Endothelial cell (in vitro differentiated cells): ENCODE results near the gene PKIB. TPM values are rescaled to one million over a fixed set of nuclear protein-coding genes. Genes with fewer than 3 reads are reported as not detected.
"Not testable (repeated sequence)": the region's sequence is repeated elsewhere in the genome, so short reads cannot be mapped to it uniquely, and the experiment has no call there.

Source experiments
- DNase-seq: peaks from one replicate; pipeline ENCODE4 v3.0.0; 2021; ENCODE audit warnings: low spot score
- H3K27ac Mint-ChIP-seq: one replicate; pipeline ENCODE4 v1.8.0; 2021; ENCODE audit warnings: mixed read lengths, inconsistent platforms; ENCODE audit not compliant: unreplicated experiment
- H3K27me3 Mint-ChIP-seq: one replicate; pipeline ENCODE4 v1.8.0; 2021; ENCODE audit warnings: mild to moderate bottlenecking, moderate library complexity, mixed read lengths, inconsistent platforms; ENCODE audit not compliant: unreplicated experiment
- H3K36me3 Mint-ChIP-seq: one replicate; pipeline ENCODE4 v1.8.0; 2021; ENCODE audit warnings: mild to moderate bottlenecking, low read depth, mixed read lengths, inconsistent platforms; ENCODE audit not compliant: unreplicated experiment
- H3K4me1 Mint-ChIP-seq: one replicate; pipeline ENCODE4 v1.8.0; 2021; ENCODE audit warnings: mild to moderate bottlenecking, mixed read lengths, inconsistent platforms; ENCODE audit not compliant: unreplicated experiment
- H3K4me3 Mint-ChIP-seq: one replicate; pipeline ENCODE4 v1.8.0; 2021; ENCODE audit warnings: mild to moderate bottlenecking, mixed read lengths, inconsistent platforms; ENCODE audit not compliant: unreplicated experiment
- H3K9me3 Mint-ChIP-seq: one replicate; pipeline ENCODE4 v1.8.0; 2021; ENCODE audit warnings: mixed read lengths, inconsistent platforms; ENCODE audit not compliant: unreplicated experiment
- CTCF ChIP-seq: fragments of 200-600 bp; sonication (generic); IDR thresholded peaks from one replicate; pipeline ENCODE4 v1.5.0; 2021; ENCODE audit warnings: antibody characterized with exemption; ENCODE audit not compliant: unreplicated experiment
- total RNA-seq: library from RNA; stranded (reverse); fragmentation: NEBNext Ultra II Directional; extraction: Animal tissue kit (Norgen Biotek cat#: 25700); gene quantifications from one replicate; pipeline ENCODE4 v1.2.1, GENCODE V29; 2021; ENCODE audit not compliant: unreplicated experiment

The PKIB gene
- total RNA-seq, 1 donor from 2014 or later, result 38.5 TPM

DNA sequence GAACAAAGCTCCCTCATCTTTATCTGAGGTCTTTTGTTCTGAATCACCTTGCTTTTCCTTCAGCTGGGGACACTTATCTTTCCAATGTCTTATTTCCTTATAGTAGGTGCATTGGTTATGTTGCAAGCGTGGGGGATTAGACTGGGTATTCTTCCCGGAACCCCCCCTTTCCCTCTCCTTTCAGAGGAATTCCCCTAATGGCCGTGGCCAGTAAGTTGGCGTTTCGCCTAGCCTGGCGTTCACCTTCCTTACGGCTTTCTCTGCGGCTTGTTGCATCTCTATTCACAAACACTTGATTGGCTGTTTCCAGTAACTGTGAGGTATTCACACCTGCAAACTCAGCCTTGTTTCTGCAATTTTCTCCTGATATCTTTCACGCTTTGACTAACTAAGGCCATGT is 136.5 kb downstream of the PKIB start:
- H3K4me3 Mint-ChIP-seq, result no peak overlapping the region
- H3K9me3 Mint-ChIP-seq, result no peaks in the 10 kb centered on the region
- H3K4me1 Mint-ChIP-seq, result no peaks in the 10 kb centered on the region
- peaks cover 3% of the 10 kb centered on the region for H3K36me3 Mint-ChIP-seq
- H3K27ac Mint-ChIP-seq, result no peak overlapping the region
- TF ChIP-seq CTCF, result no peak
- H3K27me3 Mint-ChIP-seq, result peaks cover 2% of the 10 kb centered on the region
- no peak for DNase-seq

- no peak for TF ChIP-seq CTCF
- DNase-seq, result no peak
- Mint-ChIP-seq H3K4me1 (no peaks in the 10 kb centered on the region), H3K27me3 (peaks cover 2% of the 10 kb centered on the region), H3K27ac (no peak overlapping the region), H3K36me3 (peaks cover 3% of the 10 kb centered on the region), H3K9me3 (no peaks in the 10 kb centered on the region), H3K4me3 (no peak overlapping the region)
Measured at GRCh38 chr6:122747573-122747972, 137.4 kb downstream of the PKIB start.

GRCh38 chr6:122748945-122749344 is 138.7 kb downstream of the PKIB start:
- not testable (repeated sequence) for H3K4me3 Mint-ChIP-seq, H3K4me1 Mint-ChIP-seq, H3K9me3 Mint-ChIP-seq, H3K27ac Mint-ChIP-seq, H3K36me3 Mint-ChIP-seq, DNase-seq, H3K27me3 Mint-ChIP-seq

DNA sequence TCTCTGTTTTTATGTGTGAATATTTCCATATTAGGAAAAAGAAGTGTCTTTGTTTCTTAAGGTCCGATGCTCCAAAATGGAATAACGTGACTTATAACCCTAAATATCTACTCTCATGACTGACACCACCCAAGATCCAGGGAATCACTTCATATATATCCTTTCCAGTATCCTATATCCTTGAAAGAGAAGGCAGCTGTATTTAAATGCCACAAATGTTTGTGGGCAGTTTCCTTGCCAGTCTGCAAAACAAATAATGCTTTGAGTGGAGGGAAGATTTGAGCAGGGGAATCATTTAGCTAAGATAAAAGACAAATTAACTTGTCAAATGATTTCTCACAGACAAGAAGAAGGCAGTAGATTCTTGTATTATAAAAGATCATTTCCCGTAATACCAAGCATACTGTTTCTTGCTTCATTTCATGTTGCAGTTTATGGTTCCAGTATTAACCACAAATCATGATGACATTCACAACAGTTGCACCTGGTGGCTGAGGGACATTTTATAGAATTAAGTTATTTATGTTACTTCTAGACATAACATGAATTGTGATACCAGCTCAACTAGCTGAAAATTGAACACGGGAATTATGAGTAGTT is 139.3 kb downstream of the PKIB start:
- no peak for DNase-seq
- no peak overlapping the region for H3K4me3 Mint-ChIP-seq
- no peak for TF ChIP-seq CTCF
- no peak overlapping the region for H3K27ac Mint-ChIP-seq
- peaks cover 3% of the 10 kb centered on the region for H3K36me3 Mint-ChIP-seq
- peaks cover under 1% of the 10 kb centered on the region for H3K4me1 Mint-ChIP-seq
- H3K9me3 Mint-ChIP-seq, result no peaks in the 10 kb centered on the region
- H3K27me3 Mint-ChIP-seq, result peaks cover 2% of the 10 kb centered on the region

- peaks cover 3% of the 10 kb centered on the region for H3K36me3 Mint-ChIP-seq
- peaks cover 6% of the 10 kb centered on the region for H3K4me1 Mint-ChIP-seq
- no peak overlapping the region for H3K27ac Mint-ChIP-seq
- no peak overlapping the region for H3K4me3 Mint-ChIP-seq
- no peak for TF ChIP-seq CTCF
- DNase-seq, result no peak
- no peaks in the 10 kb centered on the region for H3K9me3 Mint-ChIP-seq
- H3K27me3 Mint-ChIP-seq, result peaks cover 4% of the 10 kb centered on the region
Measured at GRCh38 chr6:122751326-122751725, 141.1 kb downstream of the PKIB start.
